Femur (tissue), 1 donor: Measurements from ENCODE around the gene ETV3L.

ENCODE experiments used
- DNase-seq: peaks from one replicate; pipeline ENCODE4 v3.0.0-alpha.2; 2017

Gene ETV3L

DNA sequence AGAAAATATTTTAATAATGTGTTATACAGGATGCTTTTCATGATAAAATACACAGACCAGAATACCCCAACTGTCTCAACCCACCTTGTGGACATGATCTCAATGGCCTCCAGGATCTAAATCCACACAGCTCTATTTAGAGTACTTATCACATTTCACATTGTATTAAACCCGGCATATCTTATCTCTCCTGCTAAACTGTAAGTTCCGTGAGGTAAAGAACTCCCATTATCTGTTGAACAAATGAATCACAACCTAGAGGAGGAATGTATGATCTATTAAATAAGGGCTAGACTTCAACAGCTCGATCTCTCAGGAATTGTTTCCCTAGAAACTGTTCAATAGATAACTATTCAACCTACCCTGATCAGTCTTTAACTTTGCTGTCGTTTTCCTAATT is 31.7 kb upstream of the ETV3L start:
- no peak for DNase-seq

DNA sequence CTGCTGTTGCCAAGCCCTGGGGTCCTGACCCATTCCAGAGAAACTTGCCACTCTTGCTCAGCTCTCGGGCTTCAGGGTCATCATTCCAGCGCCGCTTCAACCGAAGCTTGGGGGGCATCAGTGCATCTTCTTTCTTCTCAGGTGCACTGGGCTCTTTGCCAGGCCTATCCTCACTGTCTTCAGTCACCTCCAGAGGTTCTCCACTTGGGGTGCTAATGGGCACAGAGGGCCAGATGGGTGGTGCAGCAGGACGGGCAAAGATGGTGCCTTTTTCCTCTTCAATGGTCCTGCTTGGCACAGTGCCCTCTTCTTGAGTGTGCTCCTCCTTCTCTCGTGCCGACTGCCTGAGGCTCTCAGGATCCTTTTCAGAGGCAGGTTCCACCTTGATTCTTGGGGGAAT is 25.2 kb upstream of the ETV3L start:
- no peak for DNase-seq

DNA sequence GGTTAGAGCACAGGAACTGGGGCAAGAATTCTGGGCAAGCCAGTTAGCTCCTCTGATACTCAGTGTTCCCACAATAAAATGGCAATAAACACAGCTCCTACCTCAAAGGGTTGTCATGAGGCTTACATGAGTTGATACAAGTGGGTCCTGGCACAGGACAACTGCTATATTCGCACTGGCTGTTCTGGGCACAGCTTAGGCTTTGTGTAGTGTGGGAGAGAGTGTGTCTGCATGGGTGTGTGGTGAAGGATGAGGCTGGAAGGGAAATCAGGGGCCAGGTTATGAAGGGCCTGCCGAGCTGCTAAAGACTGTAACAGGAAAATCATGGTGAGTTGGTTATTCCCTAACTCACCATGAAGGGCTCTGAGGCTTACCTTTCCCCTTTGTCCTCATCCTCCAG is 19.8 kb upstream of the ETV3L start:
- no peak for DNase-seq

DNA sequence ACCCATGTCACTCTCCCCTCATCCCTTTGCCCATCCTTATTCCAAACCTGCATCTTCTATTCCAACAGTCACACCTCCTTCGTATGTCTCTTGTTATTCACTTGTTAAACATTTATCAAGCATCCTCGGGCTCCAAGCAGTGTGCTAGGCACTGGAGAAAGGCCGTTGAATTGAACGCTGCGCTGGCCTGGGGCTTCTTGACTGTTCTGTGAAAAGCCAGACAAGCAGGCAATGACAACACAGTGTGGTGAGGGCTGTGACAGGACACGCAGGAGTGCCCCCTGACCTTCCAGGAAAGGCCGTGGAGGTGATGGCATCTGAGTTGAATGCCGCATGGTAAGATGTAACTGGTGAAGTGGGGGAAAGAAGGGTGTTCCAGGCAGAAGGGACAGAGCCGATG is 19.4 kb upstream of the ETV3L start:
- no peak for DNase-seq

DNA sequence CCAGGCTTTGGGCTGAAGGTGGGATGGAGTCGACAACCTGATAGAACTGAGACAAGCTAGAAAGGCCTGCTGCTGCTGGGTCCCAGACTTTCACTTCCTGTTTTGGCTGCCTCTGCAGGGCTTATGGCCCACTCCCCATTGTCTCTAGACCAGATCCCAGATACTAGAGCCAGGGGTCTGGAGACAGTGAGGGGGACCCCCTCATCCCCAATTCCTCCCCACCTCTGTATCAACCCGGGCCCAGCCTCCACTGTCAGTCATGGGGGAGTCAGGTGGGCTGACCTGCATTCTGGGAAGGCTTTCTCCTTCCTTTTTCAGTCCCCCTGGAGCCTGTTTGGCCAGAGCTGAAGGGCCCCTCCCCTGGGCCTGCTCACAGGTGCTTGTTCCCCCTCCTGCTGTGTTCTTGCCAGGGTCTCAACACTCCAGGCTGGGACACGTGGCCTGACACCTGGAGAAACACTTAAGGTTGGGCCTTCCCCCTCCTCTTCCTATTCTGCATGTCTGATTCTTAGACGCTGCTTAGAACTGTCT is 18.0 kb upstream of the ETV3L start:
- DNase-seq, result no peak

DNA sequence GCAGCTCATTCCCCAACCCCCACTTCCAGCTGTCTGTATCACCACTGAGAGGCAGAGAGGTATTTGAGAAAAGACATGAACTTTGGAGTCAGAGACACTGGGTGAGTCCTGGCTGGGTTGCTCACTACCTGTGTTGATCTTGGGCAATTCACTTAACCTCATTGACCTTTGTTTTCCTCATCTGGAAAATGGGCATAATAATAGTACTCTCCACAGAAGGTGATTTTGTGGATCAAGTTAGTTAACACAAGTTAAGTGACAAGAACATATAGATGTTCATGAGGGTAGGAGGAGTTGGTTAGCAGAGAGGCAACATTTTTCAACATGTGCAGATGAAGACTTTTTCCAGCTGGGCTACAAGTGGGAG is 17.1 kb upstream of the ETV3L start:
- no peak for DNase-seq

DNA sequence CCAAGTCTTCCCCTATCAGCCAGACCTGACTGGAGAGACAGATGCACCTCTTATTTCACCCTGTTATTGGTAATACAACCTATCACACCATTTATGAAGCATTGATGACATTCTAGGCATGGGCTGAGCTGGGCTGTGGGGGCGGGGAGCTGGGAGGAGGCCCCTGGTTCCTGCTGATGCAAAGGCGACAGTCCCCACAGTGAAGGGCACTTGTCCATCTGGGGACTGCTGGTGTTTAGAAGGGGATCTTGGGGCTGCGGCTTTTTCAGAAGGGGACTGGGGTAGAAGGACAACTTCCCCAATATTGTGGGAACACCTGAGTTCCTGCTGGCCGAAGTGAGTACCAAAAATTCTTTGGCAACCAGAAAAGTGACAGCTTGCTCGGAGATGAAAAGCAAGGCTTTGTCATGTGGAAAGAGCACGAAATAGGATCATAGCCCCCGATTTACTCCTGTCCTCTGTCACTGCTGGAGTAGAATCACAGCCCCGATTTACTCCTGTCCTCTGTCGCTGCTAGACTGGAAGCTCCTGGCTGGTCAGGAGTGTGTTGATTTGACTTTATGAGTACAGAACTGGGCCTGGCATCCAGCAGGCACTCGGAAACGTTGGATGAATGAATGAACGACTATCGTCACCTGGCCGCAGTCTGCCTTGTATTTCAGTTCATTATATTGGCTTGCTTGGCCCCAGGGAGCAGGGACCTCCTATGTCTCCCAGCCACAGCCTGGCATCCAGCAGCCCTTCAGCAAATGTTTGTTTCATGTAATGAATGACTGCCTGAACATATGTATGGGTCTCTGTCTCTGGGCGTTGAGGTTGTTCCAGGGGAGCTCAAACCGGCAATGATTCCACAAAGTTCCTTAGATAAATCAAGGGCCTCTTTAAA is 16.5 kb upstream of the ETV3L start:
- DNase-seq, result peak; percentile 3

DNA sequence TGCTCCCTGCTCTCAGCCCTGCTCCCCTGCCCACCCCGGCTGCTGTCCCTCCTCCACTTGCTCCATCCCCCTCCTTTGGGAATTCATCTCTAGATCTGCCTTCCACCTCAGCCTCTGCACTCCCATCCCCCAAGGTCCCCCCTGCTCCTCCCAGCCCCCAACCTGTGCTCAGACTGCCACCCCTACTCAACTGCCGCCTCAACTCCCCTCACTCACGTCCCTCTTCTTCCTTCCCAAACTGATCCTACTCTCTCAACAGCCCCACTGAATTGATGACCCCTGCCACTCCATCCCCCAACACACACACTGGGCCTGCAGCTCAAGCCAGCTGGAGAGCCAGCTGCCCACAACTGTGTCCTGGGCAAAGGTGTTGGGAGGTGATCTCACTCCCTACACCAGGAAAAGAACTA is 15.8 kb upstream of the ETV3L start:
- peak; percentile 4 for DNase-seq

DNA sequence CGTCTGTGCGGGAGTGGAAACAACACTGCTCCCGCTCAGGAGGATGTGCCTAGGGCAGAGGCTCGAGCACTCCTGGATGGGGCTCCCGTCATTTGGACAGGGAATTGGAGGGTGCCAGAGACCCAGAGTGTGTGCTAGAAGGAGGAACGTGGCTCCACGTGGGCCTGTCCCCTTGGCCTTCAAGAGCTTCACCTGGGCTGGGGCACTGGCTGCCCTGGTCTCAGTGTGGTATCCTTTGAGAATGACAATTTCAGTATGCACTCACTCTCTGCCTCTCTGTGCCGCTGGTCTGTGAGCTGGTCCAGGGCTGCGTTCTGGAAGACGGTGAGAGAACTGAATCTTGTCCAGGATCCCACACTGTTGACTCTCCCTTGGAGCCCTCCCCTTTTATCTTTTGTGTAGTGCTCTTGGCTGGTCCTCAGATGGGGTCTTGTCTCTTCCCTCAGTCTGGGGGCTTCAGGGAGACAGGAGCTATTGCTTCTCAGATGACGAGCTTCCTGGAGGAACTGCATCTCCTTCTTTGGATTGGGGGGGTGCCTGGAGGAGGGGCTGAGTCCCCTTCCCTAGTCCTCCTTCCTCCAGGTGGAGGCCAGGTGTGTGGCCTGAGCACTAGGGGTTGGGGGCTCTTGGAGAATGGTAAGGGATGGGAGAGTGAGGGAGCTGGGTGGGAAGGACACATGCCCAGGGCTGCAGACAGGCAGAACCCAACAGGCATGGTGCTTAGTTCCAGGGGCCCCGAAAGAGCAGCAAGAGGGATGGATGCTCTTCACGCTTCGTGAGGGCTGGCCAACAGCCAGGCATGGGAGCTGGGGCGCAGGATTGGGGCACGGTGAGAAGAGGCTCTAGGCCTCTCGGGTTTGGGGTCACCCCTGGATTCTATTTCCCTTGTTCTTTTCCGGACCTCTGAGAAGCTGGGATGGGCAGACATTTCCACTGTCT is 14.8 kb upstream of the ETV3L start:
- peak; percentile 6 for DNase-seq

DNA sequence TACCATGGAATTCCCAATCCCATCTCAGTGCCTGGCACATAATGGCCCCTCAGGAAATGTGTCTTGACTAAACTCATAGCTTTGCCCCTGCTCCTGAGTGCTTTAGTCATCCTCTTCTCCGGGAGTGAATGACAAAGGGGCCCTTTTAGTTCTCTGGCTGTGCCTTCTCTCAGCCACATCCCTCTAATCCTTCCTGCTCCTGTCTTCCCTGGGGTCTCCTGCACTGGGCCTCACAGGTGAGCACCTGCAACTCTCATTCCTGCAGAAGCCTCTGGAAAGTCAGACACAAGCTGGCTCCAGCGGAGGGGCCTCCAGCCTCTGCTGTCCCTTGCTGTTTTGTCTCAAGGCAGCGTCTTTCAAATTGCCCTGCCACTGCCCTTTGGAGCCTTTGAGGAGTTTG is 14.0 kb upstream of the ETV3L start:
- peak; percentile 6 for DNase-seq

DNA sequence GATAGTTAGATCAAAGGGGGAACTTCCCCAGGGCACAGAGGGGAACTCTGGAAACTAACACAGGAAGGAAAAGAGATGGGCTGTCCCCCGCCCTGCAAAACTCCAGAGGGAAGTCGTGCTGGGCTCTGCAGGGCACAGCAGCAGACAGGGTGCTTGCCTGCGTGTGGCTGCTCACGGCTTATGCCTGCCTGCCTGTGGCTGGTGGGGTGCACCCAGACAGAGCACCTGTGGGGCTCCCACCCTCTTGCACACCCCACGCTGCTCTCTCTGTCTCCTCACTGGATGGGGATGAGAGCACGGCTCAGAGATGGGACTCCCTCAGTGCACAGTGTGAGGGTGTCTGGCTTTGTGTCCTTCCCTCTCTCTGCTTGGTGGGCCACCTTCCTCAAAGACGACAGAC is 13.5 kb upstream of the ETV3L start:
- peak; percentile 16 for DNase-seq

DNA sequence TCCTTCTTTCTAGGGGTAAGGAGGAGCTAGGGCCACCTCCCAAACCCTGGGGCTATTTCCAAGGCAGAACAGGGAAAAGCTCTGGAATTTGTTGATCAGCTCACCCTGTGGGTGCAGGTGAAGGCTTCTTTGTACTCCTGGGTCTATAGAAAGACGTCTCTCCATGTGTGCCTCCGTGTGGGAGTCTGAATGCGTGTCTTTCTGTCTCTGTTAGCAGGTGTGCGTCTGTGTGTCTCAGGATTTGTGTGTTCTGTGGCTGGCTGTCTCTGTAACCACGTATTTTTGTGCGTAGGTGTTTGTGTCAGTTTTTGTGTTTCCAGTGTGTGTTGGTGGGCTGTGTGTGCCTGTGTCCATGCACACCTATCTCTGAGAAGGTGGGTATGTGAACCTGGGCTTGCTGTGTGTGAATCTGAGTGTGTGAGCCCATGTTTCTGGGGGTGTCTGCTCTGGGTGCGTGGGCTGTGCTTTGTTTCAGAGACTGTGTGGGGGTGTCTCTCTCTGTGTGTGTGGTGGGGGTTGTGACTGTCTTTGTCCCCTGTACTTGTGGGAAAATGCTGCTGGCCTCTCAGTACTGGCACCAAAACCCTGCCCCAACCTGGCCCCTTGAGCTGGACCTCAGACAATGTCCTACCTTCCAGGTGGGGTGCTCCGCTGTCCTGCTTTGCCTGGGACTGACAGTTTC is 12.7 kb upstream of the ETV3L start:
- DNase-seq, result peak; percentile 5

DNA sequence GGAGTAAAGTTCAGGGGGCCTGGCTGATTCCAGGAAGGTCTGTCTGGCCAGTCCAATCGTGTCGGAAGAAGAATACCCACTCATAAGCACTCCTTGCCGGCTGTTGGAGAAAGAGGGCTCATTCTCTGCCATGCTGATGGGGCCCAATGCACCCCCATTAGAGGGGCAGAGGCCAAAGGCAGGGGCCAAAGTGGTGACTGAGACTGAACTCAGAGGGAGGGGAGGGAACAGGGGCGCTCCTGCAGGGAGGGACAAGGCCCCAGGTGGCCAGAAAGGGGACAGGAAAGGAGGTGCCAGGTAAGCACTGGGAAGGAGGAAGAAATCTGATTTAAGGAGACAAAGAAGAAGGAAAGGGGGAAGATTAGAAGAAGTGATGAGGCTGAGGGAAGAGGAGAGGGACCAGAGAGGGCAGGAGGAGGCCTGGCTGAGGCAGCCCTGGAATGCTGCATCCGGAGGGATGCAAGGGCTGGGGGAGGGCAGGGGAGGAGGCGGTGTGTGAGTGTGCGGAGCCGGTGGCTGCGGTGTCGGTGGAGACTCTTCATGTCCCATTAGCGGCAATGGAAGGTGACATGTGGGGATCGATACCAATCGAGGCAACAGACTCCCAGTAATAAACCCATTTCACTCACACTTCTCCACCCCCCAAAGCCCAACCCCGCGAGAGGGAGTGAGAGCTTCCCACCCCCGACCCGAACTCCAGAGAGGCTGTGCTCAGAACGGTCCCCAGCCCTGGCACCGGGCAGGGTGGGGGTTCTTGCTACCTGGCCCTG is 12.0 kb upstream of the ETV3L start:
- DNase-seq, result peak; percentile 6

DNA sequence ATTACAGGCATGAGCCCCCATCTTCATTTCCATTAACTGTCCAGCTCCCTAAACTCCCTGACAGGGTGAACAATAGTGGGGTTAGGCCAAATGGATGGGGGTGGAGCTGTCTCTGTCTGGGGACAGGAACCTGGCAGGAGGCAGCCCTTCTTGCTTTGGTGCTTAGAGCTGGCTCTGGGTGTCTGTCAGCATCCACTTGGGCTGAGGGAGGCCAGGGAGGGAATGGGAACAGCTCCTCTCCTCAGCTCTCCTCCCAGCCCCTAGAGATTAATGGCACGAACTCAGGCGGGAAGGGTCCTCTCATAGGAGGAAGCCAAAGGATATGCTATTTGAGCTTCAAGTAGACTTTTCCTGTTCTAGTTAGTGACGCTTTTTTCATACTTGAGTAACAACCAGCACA is 11.1 kb upstream of the ETV3L start:
- peak; percentile 9 for DNase-seq

DNA sequence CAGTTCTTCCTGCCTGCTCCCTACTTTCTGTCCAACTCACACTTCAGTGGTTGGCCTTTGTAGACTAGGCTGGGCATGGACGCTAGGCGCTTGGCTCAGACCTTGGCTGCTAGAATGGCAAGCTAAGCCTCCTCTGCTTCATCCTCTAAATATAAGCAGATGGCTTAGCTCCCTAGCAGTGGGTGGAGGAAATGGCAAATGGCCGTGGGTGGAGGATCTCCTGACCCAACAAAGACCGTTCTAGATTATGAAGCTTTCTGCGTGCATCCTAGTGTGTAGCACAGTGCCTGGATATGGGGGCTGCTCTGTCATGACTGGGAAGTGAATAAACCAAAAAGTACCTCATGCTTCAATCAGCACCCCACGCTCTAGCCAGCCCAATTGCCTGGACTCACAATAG is 10.4 kb upstream of the ETV3L start:
- peak; percentile 13 for DNase-seq

DNA sequence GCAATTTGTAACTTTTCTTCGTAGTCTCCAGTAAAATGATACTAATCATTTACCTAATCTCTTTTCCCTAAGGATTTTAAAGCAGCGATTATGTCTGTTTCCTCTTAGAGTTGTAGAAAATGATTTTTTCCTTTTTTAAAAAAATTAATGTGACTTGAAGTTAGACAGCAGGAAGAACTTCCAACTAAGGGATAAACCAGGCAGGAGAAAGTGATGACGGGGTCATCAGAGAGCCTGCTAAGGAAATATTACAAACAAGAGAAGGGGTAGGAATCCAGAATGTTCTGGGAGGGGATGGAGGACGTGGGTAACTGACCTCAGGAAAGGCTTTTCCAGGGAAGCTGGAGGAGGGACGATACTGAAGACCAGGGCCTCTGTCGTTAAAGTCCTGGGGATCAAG is 8.8 kb upstream of the ETV3L start:
- no peak for DNase-seq

DNA sequence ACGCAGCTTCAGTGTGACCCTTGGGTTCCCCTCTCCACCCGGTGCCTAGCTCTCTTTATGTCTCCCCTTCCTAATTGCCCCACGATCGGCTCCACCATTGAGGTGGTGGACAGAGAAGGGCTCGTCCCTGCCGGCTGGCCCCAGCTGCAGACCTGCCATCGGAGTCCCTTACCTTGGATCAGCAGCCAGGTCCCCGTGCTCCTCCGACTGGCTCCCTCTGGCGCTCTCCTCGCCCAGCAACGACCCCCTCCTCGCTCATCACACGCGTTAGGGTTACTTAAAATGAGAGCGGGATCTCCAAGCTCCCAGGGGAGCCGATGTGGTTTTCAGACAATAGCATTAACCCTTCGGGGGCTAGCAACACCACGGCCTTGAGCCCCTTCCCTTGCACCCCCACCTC is 8.1 kb upstream of the ETV3L start:
- no peak for DNase-seq

DNA sequence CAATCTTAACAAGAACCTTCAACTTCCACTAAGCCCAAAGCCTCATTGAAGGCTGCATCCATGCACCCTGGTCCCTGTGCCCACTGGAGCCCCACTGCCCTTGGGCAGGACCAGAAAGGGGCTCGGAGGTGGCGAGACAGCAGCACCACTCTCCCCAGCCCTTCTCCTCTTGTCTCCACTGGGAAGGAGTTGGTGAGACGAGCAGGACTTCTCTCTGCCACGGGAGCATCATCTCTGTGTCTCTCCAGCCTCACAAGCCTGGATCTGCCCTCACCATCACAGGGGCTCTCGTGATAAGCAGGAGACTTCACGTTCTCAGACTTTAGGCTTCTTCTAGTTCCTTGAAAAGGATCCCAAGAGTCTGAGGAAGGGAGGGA is 7.2 kb upstream of the ETV3L start:
- DNase-seq, result peak; percentile 5

DNA sequence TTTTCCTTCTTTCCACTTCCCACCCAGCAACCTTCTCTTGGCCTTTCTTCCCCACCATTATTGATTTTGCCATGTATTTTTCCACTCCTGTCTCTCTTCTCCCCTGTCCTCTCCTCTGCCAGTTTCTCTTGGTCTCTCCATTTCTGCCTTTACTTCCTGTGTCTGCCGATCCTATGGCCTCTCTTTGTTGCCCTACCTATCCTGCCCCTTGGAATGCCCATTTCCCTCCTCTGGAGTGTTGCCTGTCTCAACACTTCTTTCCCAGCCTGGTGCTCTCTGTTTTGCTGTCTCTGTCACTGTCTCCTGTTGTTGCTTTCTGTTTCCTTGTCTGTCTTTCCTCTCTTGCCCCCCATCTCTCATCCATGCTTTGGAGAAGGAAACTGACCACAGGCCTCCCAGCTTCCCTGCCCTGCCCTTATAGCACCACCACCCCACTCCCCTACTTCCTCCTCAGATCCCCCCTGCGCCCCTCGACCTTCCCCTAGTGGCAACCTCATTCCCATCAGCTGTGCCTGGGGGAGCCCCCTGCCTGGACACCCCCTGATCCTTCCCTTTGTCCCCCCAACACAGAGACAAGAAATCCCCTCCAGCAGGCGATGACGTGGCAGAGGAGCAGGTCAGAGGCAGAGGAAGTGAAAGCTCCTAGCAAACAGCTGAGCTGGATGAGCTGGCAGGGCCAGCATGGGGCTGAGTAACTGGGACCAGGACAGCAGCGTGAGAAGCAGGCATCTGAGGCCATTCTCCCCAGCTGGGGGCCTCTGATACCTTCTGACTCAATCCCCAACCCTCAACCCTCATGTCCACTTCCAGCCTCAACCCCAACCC is 6.6 kb upstream of the ETV3L start:
- peak; percentile 34 for DNase-seq

DNA sequence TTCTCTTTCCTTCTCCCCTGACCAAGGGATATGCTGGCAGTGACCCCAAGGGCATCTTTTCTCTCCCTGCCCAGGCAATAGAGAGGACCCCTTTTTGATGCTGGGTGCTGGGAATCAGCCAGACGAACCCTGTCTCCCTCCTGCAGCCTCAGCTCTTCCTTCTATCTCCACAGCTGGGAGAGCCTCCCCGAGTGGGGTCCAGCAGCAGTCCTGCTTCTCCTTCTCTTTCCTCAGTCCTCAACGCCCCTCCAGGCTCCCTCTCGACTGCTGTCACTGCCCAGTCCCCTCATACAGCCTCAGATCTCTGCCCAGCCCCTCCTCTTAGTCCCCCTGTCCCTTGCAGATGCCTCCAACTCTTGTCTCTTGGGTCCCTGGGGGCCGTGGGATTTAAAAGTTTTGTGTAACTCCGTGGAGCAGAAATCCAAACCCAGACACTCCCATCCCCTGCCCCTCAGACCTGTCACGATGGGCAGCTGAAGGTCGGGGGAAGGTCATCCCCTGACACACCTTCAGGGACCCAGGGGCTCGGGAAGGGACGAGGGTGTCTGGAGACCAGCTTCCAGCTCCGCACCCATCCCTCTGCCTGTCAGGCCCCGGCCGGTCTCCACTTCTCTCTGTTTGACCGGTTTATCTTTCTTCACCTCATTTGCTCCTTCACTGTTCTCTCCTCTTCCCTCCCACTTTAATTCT is 5.8 kb upstream of the ETV3L start:
- peak; percentile 8 for DNase-seq
